ENCODE results near the gene OPHN1. TPM values are rescaled to one million over a fixed set of nuclear protein-coding genes. Genes with fewer than 3 reads are reported as not detected.

OPHN1 gene
- total RNA-seq, 2 experiments from 2014 or later: 0.04 TPM; not detected in 1

DNA sequence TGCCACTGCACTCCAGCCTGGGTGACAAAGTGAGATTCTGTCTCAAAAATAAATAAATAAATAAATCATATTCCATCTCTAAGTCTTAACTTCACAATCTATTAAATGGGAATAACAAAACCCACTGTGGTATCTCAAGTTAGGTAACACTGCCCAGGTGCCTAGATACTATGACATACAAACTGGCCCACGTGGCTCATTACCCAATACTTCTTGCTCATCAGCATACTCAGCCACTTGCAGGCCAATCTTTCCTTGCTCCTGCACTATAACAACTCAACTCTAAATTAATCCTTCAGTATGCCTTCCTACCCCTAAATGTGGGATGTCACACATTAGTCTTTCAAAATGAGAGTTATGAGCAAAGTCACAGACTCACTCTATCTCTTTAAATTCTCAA, 230.1 kb downstream of the OPHN1 start:
- POLR2A ChIA-PET: no interaction called here
- no peak overlapping the region for H3K4me3 Mint-ChIP-seq
- intact Hi-C loops (cut with micrococcal nuclease): no loop called here
- H3K9me3 Mint-ChIP-seq: no peaks in the 10 kb centered on the region
- H3K27me3 Mint-ChIP-seq: no peaks in the 10 kb centered on the region
- H3K4me1 Mint-ChIP-seq (ENCODE audit: low read depth): no peaks in the 10 kb centered on the region
- CTCF ChIA-PET: no interaction called here
- H3K27ac Mint-ChIP-seq: no peak overlapping the region
- ATAC-seq: no peak
- TF ChIP-seq CTCF (IDR thresholded peaks at IDR 0.05): no peak
- no peak for DNase-seq
- no peaks in the 10 kb centered on the region for H3K36me3 Mint-ChIP-seq (ENCODE audit: low read depth)

GRCh38 chrX:68199062-68199848, 234.0 kb downstream of the OPHN1 start:
- no peak overlapping the region for H3K27ac Mint-ChIP-seq
- DNase-seq: no peak
- ATAC-seq: no peak
- intact Hi-C loops (cut with micrococcal nuclease): no loop called here
- H3K36me3 Mint-ChIP-seq (ENCODE audit: low read depth): no peaks in the 10 kb centered on the region
- no peaks in the 10 kb centered on the region for H3K9me3 Mint-ChIP-seq
- ChIA-PET CTCF (no interaction called here), POLR2A (no interaction called here)
- no peak for TF ChIP-seq CTCF (IDR thresholded peaks at IDR 0.05)
- H3K4me3 Mint-ChIP-seq: no peak overlapping the region
- no peaks in the 10 kb centered on the region for H3K4me1 Mint-ChIP-seq (ENCODE audit: low read depth)
- no peaks in the 10 kb centered on the region for H3K27me3 Mint-ChIP-seq

- POLR2A ChIA-PET: interaction anchor here (0.6 kb wide), 1 partner anchor 1160 kb away, joined by 3 read pairs; no protein-coding TSS in a partner anchor
- peak; percentile 47 for ATAC-seq
- Mint-ChIP-seq H3K36me3 (ENCODE audit: low read depth) (no peaks in the 10 kb centered on the region), H3K27ac (no peak overlapping the region), H3K27me3 (peaks cover 2% of the 10 kb centered on the region), H3K9me3 (no peaks in the 10 kb centered on the region), H3K4me3 (no peak overlapping the region), H3K4me1 (ENCODE audit: low read depth) (no peaks in the 10 kb centered on the region)
- intact Hi-C loops (cut with micrococcal nuclease): loop anchor here (2.0 kb wide), 1 partner anchor 266 kb away; no protein-coding TSS in a partner anchor
- peak; percentile 45 for TF ChIP-seq CTCF (IDR thresholded peaks at IDR 0.05)
- CTCF ChIA-PET: interaction anchor here (0.8 to 1.5 kb wide), 12 partner anchors 14 to 1190 kb away, joined by 3 to 7 read pairs (median 3); no protein-coding TSS in a partner anchor
- peak; percentile 26 for DNase-seq
Measured at GRCh38 chrX:68196939-68197791, 236.1 kb downstream of the OPHN1 start.

GRCh38 chrX:68195561-68195960, 237.7 kb downstream of the OPHN1 start:
- no peak overlapping the region for H3K4me3 Mint-ChIP-seq
- no peaks in the 10 kb centered on the region for H3K9me3 Mint-ChIP-seq

More at GRCh38 chrX:68195561-68195960, 237.7 kb downstream of the OPHN1 start:
- Mint-ChIP-seq H3K36me3 (ENCODE audit: low read depth) (no peaks in the 10 kb centered on the region), H3K4me1 (ENCODE audit: low read depth) (no peaks in the 10 kb centered on the region), H3K27ac (no peak overlapping the region), H3K27me3 (peaks cover 2% of the 10 kb centered on the region)
- no peak for TF ChIP-seq CTCF (IDR thresholded peaks at IDR 0.05)
- CTCF ChIA-PET: interaction anchor here (1.2 to 1.5 kb wide), 2 partner anchors 12 to 612 kb away, joined by 3 to 7 read pairs; no protein-coding TSS in a partner anchor
- ATAC-seq (no peak), DNase-seq (no peak)
- POLR2A ChIA-PET: no interaction called here
- intact Hi-C loops (cut with micrococcal nuclease): no loop called here
